SJCRH30 (cell line): ENCODE data around the gene THY1. TPM values are rescaled to one million over a fixed set of nuclear protein-coding genes. Genes with fewer than 3 reads are reported as not detected.

Experiments
- DNase-seq, 2 experiments: peaks; one replicate each; pipeline ENCODE4 v3.0.0-alpha.2; 2015 to 2020
- H3K27ac ChIP-seq: fragments of 250-450 bp; sonication (Bioruptor Pico); 2 replicates; pipeline ENCODE4 v1.5.1; 2020; ENCODE audit warnings: mild to moderate bottlenecking, moderate library complexity
- H3K27me3 ChIP-seq: fragments of 250-450 bp; sonication (Bioruptor Pico); 2 replicates; pipeline ENCODE4 v1.5.1; 2020; ENCODE audit warnings: mild to moderate bottlenecking, moderate library complexity
- H3K36me3 ChIP-seq: fragments of 250-450 bp; sonication (Bioruptor Pico); 2 replicates; pipeline ENCODE4 v1.5.1; 2020; ENCODE audit warnings: mild to moderate bottlenecking, moderate library complexity
- H3K4me1 ChIP-seq: fragments of 250-450 bp; sonication (Bioruptor Pico); 2 replicates; pipeline ENCODE4 v1.5.1; 2020; ENCODE audit warnings: mild to moderate bottlenecking, moderate library complexity
- H3K4me3 ChIP-seq: fragments of 250-450 bp; sonication (Bioruptor Pico); 2 replicates; pipeline ENCODE4 v1.5.1; 2020; ENCODE audit warnings: mild to moderate bottlenecking, moderate library complexity
- H3K9me3 ChIP-seq: fragments of 250-450 bp; sonication (Bioruptor Pico); replicated peaks from 2 replicates; pipeline ENCODE4 v1.5.1; 2020; ENCODE audit warnings: mild to moderate bottlenecking, moderate library complexity
- total RNA-seq: library from RNA; depleted of rRNA; stranded (reverse); fragments of >200 nt; shearing (Covaris generic); gene quantifications from 2 replicates; pipeline ENCODE4 v1.2.3, GENCODE V29; 2014

THY1 gene
- total RNA-seq, 1 experiment from 2014 or later = 2.5 TPM

DNA sequence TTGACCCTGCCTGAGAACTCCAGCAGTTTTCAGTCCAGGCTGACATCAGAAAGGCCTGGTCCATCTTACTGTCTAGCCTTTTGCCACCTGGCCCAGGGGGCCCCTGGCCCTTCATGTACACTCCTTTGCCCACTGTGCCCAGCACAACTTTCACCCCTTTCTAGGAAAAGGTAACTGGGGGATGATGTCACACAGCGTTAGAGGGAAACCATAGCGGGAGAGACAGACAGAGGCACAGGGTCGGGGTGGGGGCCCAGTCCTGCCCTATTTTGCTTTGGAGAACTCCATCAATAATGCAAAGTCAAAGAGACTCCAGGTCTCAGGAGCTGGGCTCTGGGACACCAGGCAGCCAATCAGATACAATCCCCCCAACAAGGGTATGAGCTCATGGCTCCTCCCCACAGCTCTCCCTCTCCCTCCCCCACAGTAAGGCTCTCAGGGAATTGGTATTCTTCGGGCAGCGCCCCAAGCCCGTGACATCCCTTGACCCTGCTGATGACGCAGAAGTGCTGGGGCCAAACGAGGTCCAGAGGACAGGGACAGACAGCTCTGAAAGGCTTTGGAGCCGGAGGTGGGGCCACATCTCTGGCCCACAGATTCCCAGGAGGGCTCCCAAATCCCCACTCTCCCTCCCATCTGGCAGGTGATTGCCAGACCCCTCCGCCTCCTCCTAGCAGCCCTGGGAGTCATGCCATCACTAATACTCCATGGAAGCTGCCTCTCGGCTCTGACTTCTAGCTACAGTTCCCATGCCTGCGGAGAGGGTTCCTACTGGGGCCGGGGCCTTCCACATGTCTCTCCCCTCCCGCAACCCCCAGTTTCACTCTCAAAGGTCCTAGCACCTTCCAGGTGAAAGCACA, 47.4 kb downstream of the THY1 start:
- no peaks in the 10 kb centered on the region for H3K36me3 ChIP-seq
- peak overlapping the region; percentile 40 for H3K4me3 ChIP-seq
- no peaks in the 10 kb centered on the region for H3K27me3 ChIP-seq
- peak overlapping the region; percentile 55 for H3K27ac ChIP-seq
- H3K9me3 ChIP-seq = no peaks in the 10 kb centered on the region
- peaks cover 41% of the 10 kb centered on the region for H3K4me1 ChIP-seq
- DNase-seq = peak; percentile 57 to 68

DNA sequence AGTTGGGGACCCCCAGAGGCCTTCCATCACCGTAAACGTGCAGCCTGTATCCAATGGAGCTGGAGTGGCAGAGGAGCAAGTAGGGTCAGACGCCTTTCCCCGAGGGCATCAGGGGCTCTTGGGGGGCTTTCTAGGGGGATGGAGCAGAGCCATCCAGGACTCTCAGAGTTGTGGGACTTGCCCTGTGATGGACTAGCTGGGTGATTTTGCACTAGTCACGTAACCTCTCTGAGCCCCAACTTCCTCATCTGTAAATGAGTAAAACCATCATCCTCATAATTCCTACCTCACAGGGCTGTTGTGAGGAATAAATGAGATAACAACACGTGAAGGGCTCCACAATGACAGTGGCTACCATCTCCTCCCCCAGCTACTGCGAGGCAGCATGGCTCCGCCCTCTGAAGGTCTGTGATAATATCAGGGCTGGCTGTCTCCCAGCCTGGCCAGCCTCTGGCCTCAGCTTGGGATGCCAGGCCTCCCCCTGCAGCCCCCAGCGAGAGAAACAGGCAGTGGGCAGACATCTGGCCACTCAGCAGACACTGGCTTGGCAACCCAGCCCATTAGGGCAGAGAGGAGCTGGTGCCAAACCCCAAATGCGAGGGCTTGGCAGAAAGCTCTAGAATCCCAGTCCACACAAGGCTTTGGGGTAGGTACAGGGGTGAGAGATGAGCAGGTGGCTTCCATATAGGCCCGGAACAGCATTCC, 48.2 kb downstream of the THY1 start:
- Histone ChIP-seq H3K36me3 (no peaks in the 10 kb centered on the region), H3K9me3 (no peaks in the 10 kb centered on the region), H3K4me1 (peaks cover 48% of the 10 kb centered on the region), H3K27ac (no peak overlapping the region), H3K27me3 (no peaks in the 10 kb centered on the region), H3K4me3 (no peak overlapping the region)
- DNase-seq = no peak

DNA sequence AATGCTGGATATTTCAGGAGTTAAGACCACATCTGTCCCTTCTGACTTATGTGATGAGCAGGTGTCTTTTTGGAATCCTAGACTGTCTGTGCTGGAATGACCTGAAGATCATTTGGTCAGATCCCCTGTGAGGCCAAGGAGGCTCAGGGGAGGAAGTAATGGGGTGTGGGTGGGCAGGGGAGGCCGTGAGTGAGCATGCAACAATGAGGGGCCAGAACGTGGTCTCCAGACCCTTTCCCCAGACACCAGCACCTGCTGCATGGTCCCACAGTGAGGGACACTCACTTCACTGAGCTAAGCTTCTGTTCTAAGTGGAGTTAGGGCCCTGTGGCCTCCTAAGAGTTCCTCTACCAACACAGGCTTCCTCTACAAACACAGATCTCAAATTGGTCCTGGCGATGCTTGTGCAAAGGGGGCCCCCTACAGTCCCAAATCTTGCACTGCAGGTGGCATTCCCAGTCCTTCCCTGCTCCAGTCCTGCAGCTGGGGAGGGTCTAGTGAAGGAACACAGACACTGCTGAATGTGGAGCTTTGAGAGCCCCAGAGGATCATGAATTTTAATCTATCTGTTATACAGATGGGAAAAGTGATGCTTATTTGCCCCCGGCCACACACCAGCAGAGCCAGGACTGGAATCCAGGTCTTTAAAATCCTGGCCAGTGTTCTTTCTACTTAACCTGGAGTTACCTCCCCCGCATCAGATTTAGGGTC, 48.9 kb downstream of the THY1 start:
- Histone ChIP-seq H3K27ac (no peak overlapping the region), H3K36me3 (no peaks in the 10 kb centered on the region), H3K9me3 (no peaks in the 10 kb centered on the region), H3K27me3 (no peaks in the 10 kb centered on the region), H3K4me1 (peaks cover 53% of the 10 kb centered on the region), H3K4me3 (no peak overlapping the region)
- peak; percentile 70 to 84 for DNase-seq

DNA sequence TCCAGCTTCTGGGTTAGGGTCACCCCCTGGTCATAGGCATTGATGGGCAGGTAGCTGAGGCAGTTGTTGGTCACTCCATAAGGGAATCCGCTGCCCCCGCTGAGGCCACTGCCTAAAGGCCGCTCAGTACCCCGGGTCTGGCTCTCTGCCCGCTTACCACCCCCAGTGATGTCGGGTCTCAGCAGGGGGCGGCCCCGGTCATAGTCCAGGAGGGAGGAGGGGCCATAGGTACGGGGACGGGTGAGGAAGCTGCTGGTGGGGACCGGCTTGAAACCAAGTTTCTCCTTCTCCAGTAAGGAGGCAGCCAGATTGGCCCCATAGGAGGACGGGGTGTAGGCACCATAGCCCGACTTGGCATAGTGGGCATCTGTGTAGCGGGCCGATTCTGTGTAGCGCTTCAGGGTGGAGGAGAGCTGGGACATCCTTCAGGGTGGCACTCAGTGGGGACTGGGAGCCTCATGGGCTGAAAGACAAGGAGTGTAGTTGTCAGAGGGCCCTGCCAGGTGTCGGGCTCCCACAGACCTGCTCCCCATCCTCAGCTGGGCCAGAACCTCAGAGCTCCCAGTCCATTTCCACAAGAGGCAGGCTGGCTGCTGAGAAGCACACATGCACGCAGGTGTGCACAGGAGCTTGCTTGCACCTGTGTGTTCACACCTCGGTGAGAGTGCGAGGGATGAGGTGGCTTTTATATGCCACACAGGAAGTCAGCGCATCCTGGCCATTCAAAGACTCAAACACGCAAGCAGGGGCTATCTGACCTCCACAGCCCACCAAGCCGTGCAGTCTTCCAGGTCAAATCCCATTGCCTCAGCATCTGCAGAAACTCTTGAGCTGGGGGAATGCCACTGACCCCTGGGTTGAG, 49.7 kb downstream of the THY1 start:
- H3K9me3 ChIP-seq = no peaks in the 10 kb centered on the region
- H3K27ac ChIP-seq = no peak overlapping the region
- no peak overlapping the region for H3K4me3 ChIP-seq
- no peaks in the 10 kb centered on the region for H3K27me3 ChIP-seq
- no peaks in the 10 kb centered on the region for H3K36me3 ChIP-seq
- H3K4me1 ChIP-seq = peaks cover 54% of the 10 kb centered on the region
- no peak for DNase-seq

DNA sequence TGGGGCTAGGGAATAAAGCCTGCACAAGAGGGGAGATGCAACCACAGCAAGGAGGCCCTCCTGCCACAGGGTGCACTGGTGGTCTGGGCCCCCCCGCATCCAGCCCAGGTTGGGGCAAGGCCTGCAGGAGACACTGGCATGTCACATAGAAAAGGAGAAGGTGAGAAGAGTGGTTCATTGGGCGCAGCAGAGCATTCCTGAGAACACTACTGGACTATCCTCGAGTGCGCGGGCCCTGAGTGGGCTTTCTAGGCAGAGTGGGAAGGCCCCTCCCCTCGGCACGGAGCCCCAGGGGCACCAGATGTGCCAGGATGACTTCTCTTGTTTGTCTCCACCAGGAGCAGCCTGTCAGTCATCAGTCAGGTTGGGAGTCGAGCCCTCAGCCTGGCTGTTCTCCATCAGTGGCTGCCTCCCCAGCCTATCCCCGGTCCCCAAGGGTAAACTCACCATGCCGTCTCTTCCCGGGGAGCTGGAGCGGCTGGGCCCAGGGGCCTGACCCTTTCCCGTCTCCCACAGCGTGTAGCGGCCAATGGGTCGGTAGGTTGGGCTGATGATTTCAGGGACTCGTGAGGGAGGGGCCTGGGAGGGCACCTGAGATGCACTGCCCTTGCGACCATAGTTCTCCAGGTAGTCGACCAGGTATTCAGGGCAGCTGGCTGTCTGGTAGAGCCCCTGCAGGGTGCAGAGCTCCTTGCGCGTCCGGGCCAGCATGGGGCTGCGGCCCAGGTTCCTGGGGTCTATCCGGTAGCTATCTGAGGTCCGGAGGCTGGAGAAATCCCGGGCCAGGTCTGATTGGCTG, 50.5 kb downstream of the THY1 start:
- Histone ChIP-seq H3K4me3 (no peak overlapping the region), H3K4me1 (peaks cover 57% of the 10 kb centered on the region), H3K36me3 (no peaks in the 10 kb centered on the region), H3K9me3 (no peaks in the 10 kb centered on the region), H3K27ac (no peak overlapping the region), H3K27me3 (no peaks in the 10 kb centered on the region)
- DNase-seq = no peak

DNA sequence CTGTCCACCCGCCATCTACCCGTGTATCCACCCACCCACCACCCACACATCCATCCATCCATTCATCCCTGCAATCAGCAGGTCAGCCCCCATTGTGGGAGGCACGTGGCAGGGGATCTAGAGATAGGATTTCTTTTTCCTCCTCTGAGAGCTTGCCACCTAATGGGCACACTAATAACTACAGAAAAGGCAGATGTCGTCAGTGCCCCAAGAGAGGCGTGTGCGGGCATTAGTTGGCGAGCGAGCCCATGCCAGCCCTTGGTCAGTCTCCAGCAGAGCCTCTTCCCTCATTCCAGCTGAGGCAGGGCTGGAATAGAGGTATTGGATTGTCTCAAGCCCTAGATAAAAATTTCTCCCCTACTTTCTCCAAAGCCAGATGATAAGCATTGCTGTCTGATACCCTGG, 51.2 kb downstream of the THY1 start:
- H3K27me3 ChIP-seq = no peaks in the 10 kb centered on the region
- no peak overlapping the region for H3K27ac ChIP-seq
- H3K4me1 ChIP-seq = peaks cover 57% of the 10 kb centered on the region
- no peaks in the 10 kb centered on the region for H3K36me3 ChIP-seq
- DNase-seq = no peak
- H3K4me3 ChIP-seq = no peak overlapping the region
- H3K9me3 ChIP-seq = no peaks in the 10 kb centered on the region

DNA sequence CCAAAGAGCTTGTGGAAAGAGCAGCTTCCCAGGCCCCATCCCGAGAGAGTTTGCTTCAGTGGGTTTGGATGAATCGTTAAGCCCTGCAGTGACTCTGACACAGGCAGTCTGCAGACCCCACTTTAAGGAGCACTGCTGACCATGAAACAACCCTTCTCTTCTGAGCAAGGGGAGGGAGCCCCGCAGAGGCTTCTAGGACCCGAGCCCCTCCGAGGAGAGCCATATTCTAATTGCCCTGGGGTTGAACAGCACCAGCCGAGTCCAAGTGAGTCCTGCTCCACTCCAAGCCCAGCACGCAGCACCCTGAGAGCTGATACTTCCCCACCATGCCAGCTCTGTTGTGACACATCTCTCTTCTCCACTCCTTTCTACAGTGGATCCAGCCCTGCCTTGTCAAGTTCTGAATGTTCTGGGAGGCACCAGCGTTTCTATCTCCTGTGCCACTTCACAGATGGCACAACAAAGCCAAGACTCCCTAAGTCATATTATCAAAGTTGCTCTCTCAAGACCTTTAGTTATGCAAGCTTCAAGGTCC, 51.8 kb downstream of the THY1 start:
- H3K27me3 ChIP-seq = no peaks in the 10 kb centered on the region
- H3K4me1 ChIP-seq = peaks cover 55% of the 10 kb centered on the region
- no peaks in the 10 kb centered on the region for H3K36me3 ChIP-seq
- H3K27ac ChIP-seq = no peak overlapping the region
- DNase-seq = no peak
- no peak overlapping the region for H3K4me3 ChIP-seq
- H3K9me3 ChIP-seq = no peaks in the 10 kb centered on the region

DNA sequence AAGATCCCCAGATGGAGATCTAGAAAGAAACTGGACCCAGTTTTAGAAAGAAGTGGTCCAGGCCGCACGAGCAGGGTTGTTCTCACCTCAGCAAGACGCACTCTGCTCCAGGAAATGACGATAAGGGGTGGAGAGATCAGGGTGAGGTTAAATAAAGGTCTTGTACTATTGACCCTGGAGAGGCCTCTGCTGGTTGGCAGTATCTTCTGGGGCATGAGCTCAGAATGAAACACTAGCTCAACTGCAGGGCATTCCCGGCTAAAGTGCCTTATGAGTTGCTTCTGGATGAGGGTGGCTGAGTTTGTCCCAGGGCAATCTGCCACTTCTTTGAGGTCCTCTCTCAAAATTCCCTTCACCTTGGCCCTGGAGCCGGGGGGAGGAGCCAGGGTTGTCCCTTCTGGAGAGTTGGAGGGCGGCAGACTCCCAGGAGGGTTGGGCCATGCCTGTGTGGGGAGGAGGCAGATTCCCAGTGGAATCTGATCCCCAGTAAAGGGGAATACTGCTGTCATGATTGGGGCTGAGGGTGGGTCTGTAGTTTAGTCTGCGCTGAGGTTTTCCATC, 52.4 kb downstream of the THY1 start:
- no peak for DNase-seq
- Histone ChIP-seq H3K4me1 (peaks cover 49% of the 10 kb centered on the region), H3K27me3 (no peaks in the 10 kb centered on the region), H3K4me3 (no peak overlapping the region), H3K9me3 (no peaks in the 10 kb centered on the region), H3K36me3 (no peaks in the 10 kb centered on the region), H3K27ac (no peak overlapping the region)

DNA sequence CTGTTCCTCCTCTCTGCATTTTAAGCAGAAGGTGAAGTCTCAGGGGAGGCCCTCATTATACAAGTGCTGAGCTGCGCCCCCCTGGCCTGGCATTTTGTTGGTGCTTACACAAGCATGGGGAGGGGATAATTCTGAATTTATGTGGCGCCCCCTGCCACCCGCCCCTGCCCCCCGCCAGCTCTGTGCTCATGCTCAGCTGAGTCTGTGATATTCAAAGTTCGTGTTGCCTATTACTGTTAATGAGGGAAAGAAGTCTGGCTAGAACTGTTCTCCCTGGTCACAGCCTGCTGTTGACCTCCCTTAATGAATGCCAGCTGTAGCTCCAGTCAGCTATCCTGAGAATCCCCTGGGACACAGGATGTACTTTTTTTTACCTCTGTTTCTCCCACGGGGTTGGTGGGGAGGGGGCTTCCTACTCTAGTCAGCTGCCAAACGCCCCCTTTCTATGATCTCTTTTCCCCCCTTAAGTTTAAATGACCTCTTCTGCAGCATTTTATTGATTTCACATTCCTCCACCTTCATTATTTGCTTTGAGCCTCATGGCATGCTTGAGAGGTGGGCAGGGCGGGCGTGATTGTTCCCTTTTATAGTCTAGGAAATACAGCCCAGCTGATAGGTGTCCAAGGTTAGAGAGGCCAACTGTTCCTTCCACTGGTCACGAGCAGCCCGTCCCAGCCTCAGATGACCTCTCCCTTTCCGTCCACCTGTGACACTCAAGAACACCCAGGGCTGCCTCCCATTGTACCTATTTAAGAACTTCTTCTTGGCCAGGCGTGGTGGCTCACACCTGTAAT, 53.6 kb downstream of the THY1 start:
- H3K4me1 ChIP-seq = peaks cover 37% of the 10 kb centered on the region
- peak overlapping the region; percentile 74 for H3K27ac ChIP-seq
- peak overlapping the region; percentile 20; the same call in 1 of the 2 replicates for H3K4me3 ChIP-seq
- no peaks in the 10 kb centered on the region for H3K36me3 ChIP-seq
- H3K27me3 ChIP-seq = no peaks in the 10 kb centered on the region
- DNase-seq = no peak
- H3K9me3 ChIP-seq = no peaks in the 10 kb centered on the region

DNA sequence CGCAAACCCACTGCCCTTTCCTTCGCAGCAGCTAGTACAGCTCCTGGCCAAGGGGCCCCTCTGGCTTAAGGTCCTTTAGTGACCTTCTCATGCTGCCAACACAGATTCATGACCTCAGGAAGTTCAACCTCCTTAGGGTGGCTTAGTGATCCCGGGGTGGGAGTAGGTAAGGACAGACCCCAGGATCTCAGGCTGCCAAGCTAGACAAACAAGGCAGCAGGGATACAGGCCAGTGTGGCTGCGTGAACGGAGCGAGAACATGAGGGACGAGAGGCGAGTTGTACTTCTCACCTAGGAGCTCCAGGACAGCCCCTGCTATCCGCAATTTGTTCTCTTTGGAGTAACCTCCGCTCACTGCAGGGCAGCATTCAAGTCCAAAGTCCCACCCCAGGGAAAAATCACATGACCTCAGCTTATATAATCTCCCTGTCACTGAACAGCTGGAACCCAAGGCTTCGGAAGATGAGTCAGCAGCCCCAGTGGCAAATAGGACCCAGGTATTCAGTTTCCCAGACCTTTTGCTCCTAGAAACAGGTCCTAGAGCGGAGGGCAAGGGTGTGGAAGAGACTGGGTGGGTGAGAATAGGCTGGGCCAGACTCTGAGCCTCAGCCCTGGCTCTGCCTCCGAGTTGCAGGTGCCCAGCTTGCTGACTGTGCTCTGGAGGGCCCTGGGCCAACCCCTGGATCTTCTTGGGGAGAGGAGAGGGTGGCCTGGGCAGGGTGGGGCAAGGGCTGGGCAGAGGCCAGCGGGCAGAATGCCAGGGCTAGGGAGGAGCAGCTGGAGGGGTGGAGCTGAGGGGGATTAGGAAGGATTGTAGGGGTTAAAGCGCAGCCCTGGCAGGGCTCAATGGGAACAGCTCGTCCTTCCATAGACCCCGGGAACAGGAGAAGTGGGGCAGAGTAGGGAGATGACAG, 54.6 kb downstream of the THY1 start:
- DNase-seq = peak; percentile 90 to 91
- Histone ChIP-seq H3K4me3 (peak overlapping the region; percentile 20), H3K4me1 (peaks cover 37% of the 10 kb centered on the region), H3K9me3 (no peaks in the 10 kb centered on the region), H3K27ac (peak overlapping the region; percentile 74), H3K27me3 (no peaks in the 10 kb centered on the region), H3K36me3 (no peaks in the 10 kb centered on the region)

DNA sequence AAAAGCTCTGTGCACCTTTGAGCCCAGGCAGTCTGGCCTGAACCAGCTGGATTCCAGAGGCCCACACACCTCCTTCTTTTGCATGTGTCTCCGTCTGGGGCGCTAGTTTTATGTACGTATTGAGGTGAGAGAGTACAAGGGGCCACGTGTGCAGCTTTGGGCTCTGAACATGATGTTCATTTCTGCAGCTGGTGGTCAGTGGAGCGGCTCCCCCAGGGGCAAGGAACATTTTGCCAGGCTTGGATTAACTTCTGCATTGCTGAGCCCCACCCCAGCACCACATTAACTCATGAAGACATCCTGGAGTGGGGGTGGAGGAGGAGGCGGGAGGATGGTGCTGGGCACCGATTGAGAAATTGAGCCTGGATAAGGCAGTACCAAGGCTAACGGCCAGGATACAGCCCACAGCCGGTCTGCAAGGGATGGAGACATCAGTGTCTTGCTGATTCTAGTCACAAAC, 55.3 kb downstream of the THY1 start:
- H3K27me3 ChIP-seq = no peaks in the 10 kb centered on the region
- peak overlapping the region; percentile 74 for H3K27ac ChIP-seq
- no peaks in the 10 kb centered on the region for H3K36me3 ChIP-seq
- H3K4me3 ChIP-seq = no peak overlapping the region; the same call in 1 of the 2 replicates
- peaks cover 44% of the 10 kb centered on the region for H3K4me1 ChIP-seq
- no peak for DNase-seq
- no peaks in the 10 kb centered on the region for H3K9me3 ChIP-seq
